ACC112 (cell line): ENCODE results near the gene AGAP1.
A peak's percentile ranks its signal among the peaks of the same experiment; 100 is the strongest.

Experiments used
- H2AFZ ChIP-seq: fragments of 200-600 bp; sonication (generic); one replicate; pipeline ENCODE4 v1.6.0; 2017; ENCODE audit warnings: antibody characterized with exemption, low read length; ENCODE audit not compliant: unreplicated experiment
- H3K27ac ChIP-seq: fragments of 200-600 bp; sonication (generic); 2 replicates; pipeline ENCODE4 v1.5.1; 2014; ENCODE audit warnings: low read depth, mild to moderate bottlenecking, antibody characterized with exemption, low read length, moderate library complexity
- H3K27me3 ChIP-seq: fragments of 200-600 bp; sonication (generic); 2 replicates; pipeline ENCODE4 v1.6.1; 2014; ENCODE audit warnings: mild to moderate bottlenecking, antibody characterized with exemption, low read length, moderate library complexity, mixed read lengths; ENCODE audit not compliant: insufficient read depth
- H3K36me3 ChIP-seq: fragments of 200-600 bp; sonication (generic); 2 replicates; pipeline ENCODE4 v1.6.1; 2016; ENCODE audit warnings: mild to moderate bottlenecking, antibody characterized with exemption, low read length, moderate library complexity, mixed read lengths; ENCODE audit not compliant: insufficient read depth
- H3K4me1 ChIP-seq: fragments of 200-600 bp; sonication (generic); one replicate; pipeline ENCODE4 v1.6.1; 2016; ENCODE audit warnings: low read length, mixed read lengths; ENCODE audit not compliant: insufficient read depth, unreplicated experiment, control insufficient read depth
- H3K4me3 ChIP-seq: fragments of 200-600 bp; sonication (generic); 2 replicates; pipeline ENCODE4 v1.5.1; 2014; ENCODE audit warnings: mild to moderate bottlenecking, low read depth, low read length
- H3K79me2 ChIP-seq: fragments of 200-600 bp; sonication (generic); one replicate; pipeline ENCODE4 v1.6.0; 2016; ENCODE audit warnings: low read length; ENCODE audit not compliant: control insufficient read depth, unreplicated experiment, insufficient read depth

The AGAP1 gene

GRCh38 chr2:235608200-235608887 is 114.5 kb downstream of the AGAP1 start:
- no peaks in the 10 kb centered on the region for H3K36me3 ChIP-seq
- H3K27ac ChIP-seq, result no peak overlapping the region
- no peak overlapping the region for H2AFZ ChIP-seq
- peaks cover 55% of the 10 kb centered on the region for H3K79me2 ChIP-seq
- peaks cover 30% of the 10 kb centered on the region for H3K4me1 ChIP-seq
- H3K27me3 ChIP-seq, result no peaks in the 10 kb centered on the region
- no peak overlapping the region for H3K4me3 ChIP-seq

- Histone ChIP-seq H2AFZ (no peak overlapping the region), H3K79me2 (peaks cover 63% of the 10 kb centered on the region), H3K27ac (no peak overlapping the region), H3K27me3 (no peaks in the 10 kb centered on the region), H3K4me1 (peaks cover 40% of the 10 kb centered on the region), H3K4me3 (no peak overlapping the region), H3K36me3 (no peaks in the 10 kb centered on the region)
Measured at GRCh38 chr2:235609321-235609720, 115.5 kb downstream of the AGAP1 start.

GRCh38 chr2:235609746-235610145 is 115.9 kb downstream of the AGAP1 start:
- no peak overlapping the region for H3K27ac ChIP-seq
- no peak overlapping the region for H2AFZ ChIP-seq
- H3K36me3 ChIP-seq, result no peaks in the 10 kb centered on the region
- H3K4me3 ChIP-seq, result no peak overlapping the region
- H3K27me3 ChIP-seq, result no peaks in the 10 kb centered on the region
- peaks cover 44% of the 10 kb centered on the region for H3K4me1 ChIP-seq
- peaks cover 63% of the 10 kb centered on the region for H3K79me2 ChIP-seq

- H2AFZ ChIP-seq, result no peak overlapping the region
- no peak overlapping the region for H3K4me3 ChIP-seq
- peaks cover 50% of the 10 kb centered on the region for H3K4me1 ChIP-seq
- H3K36me3 ChIP-seq, result no peaks in the 10 kb centered on the region
- H3K27ac ChIP-seq, result no peak overlapping the region
- no peaks in the 10 kb centered on the region for H3K27me3 ChIP-seq
- H3K79me2 ChIP-seq, result peaks cover 63% of the 10 kb centered on the region
Measured at GRCh38 chr2:235610696-235611257, 116.9 kb downstream of the AGAP1 start.

- no peak overlapping the region for H3K27ac ChIP-seq
- no peaks in the 10 kb centered on the region for H3K27me3 ChIP-seq
- peaks cover 50% of the 10 kb centered on the region for H3K4me1 ChIP-seq
- no peak overlapping the region for H3K4me3 ChIP-seq
- no peak overlapping the region for H2AFZ ChIP-seq
- H3K36me3 ChIP-seq, result no peaks in the 10 kb centered on the region
- peaks cover 66% of the 10 kb centered on the region for H3K79me2 ChIP-seq
Measured at GRCh38 chr2:235611349-235611748, 117.5 kb downstream of the AGAP1 start.

- no peak overlapping the region for H3K4me3 ChIP-seq
- H3K4me1 ChIP-seq, result peaks cover 49% of the 10 kb centered on the region
- H2AFZ ChIP-seq, result no peak overlapping the region
- H3K36me3 ChIP-seq, result no peaks in the 10 kb centered on the region
- no peaks in the 10 kb centered on the region for H3K27me3 ChIP-seq
- peaks cover 68% of the 10 kb centered on the region for H3K79me2 ChIP-seq
- no peak overlapping the region for H3K27ac ChIP-seq
Measured at GRCh38 chr2:235611756-235612155, 117.9 kb downstream of the AGAP1 start.

- peaks cover 66% of the 10 kb centered on the region for H3K79me2 ChIP-seq
- H2AFZ ChIP-seq, result no peak overlapping the region
- H3K27ac ChIP-seq, result no peak overlapping the region
- no peaks in the 10 kb centered on the region for H3K36me3 ChIP-seq
- H3K4me1 ChIP-seq, result peaks cover 47% of the 10 kb centered on the region
- H3K4me3 ChIP-seq, result no peak overlapping the region
- no peaks in the 10 kb centered on the region for H3K27me3 ChIP-seq
Measured at GRCh38 chr2:235612181-235612950, 118.5 kb downstream of the AGAP1 start.

GRCh38 chr2:235613649-235614048 is 119.8 kb downstream of the AGAP1 start:
- H3K4me3 ChIP-seq, result no peak overlapping the region
- H3K79me2 ChIP-seq, result peaks cover 60% of the 10 kb centered on the region
- peaks cover 50% of the 10 kb centered on the region for H3K4me1 ChIP-seq
- H3K36me3 ChIP-seq, result no peaks in the 10 kb centered on the region
- H3K27me3 ChIP-seq, result no peaks in the 10 kb centered on the region
- no peak overlapping the region for H2AFZ ChIP-seq
- H3K27ac ChIP-seq, result peak overlapping the region; percentile 90; the same call in 1 of the 2 replicates

GRCh38 chr2:235614176-235614860 is 120.5 kb downstream of the AGAP1 start:
- Histone ChIP-seq H2AFZ (no peak overlapping the region), H3K79me2 (peaks cover 59% of the 10 kb centered on the region), H3K27ac (peak overlapping the region; percentile 90), H3K4me1 (peaks cover 50% of the 10 kb centered on the region), H3K27me3 (no peaks in the 10 kb centered on the region), H3K36me3 (no peaks in the 10 kb centered on the region), H3K4me3 (no peak overlapping the region)

- Histone ChIP-seq H3K36me3 (no peaks in the 10 kb centered on the region), H3K4me3 (no peak overlapping the region), H2AFZ (no peak overlapping the region), H3K27me3 (no peaks in the 10 kb centered on the region), H3K79me2 (peaks cover 59% of the 10 kb centered on the region), H3K27ac (peak overlapping the region; percentile 90), H3K4me1 (peaks cover 50% of the 10 kb centered on the region)
Measured at GRCh38 chr2:235614900-235615712, 121.3 kb downstream of the AGAP1 start.
